Panc1 (cell line): ENCODE measurements around the gene GPR84. TPM values are rescaled to one million over a fixed set of nuclear protein-coding genes. Genes with fewer than 3 reads are reported as not detected.

ENCODE experiments used
- ATAC-seq: fragments of 200-7000 bp; cut with Tn5 transposase; 2 replicates; pipeline ENCODE4 v1.9.1; 2020; ENCODE audit warnings: mild to moderate bottlenecking, moderate library complexity
- BruUV-seq: library from RNA; stranded (reverse); fragments of 400-500 nt; replicated peaks from 2 replicates; lab custom pipeline; 2021; lab: Mats Ljungman, UMichigan
- CTCF ChIA-PET: fragments of 300-600 bp; sonication (Branson Sonifier 250); formaldehyde crosslinking; loops from one replicate; lab custom pipeline; 2022; ENCODE audit warnings: antibody characterized with exemption; lab: Charles Lee
- POLR2A ChIA-PET: fragments of 300-600 bp; sonication (Branson Sonifier 250); formaldehyde crosslinking; loops from one replicate; lab custom pipeline; 2022; ENCODE audit warnings: antibody characterized with exemption; lab: Charles Lee
- DNase-seq: peaks from one replicate; pipeline ENCODE4 v3.0.0-alpha.2; 2010; ENCODE audit warnings: low read depth, low spot score
- H3K27ac ChIP-seq: 2 replicates; pipeline ENCODE4 v1.5.1; 2011; ENCODE audit warnings: mild to moderate bottlenecking, low read length, inconsistent platforms
- H3K27me3 ChIP-seq: fragments of 200-500 bp; sonication (Bioruptor generic); 2 replicates; pipeline ENCODE4 v1.6.0; 2014; ENCODE audit warnings: low read length, inconsistent platforms; ENCODE audit not compliant: control insufficient read depth, insufficient read depth
- H3K36me3 ChIP-seq: fragments of 200-500 bp; sonication (Bioruptor generic); 2 replicates; pipeline ENCODE4 v1.5.1; 2014; ENCODE audit warnings: inconsistent platforms, mild to moderate bottlenecking, low read length, moderate library complexity; ENCODE audit not compliant: control insufficient read depth, insufficient read depth
- H3K4me1 ChIP-seq: 2 replicates; pipeline ENCODE4 v1.5.1; 2011; ENCODE audit warnings: inconsistent platforms, mild to moderate bottlenecking, low read length, moderate library complexity; ENCODE audit not compliant: control insufficient read depth, insufficient read depth
- H3K4me3 ChIP-seq, 2 experiments: 2 replicates each; pipeline ENCODE4 v1.5.1; 2011 to 2012; ENCODE audit warnings: low read depth in 2 of 2, low read length in 2 of 2, mild to moderate bottlenecking in 2 of 2, inconsistent platforms in 1 of 2, moderate library complexity in 1 of 2
- H3K9me3 ChIP-seq: fragments of 200-500 bp; sonication (Bioruptor generic); 2 replicates; pipeline ENCODE4 v1.5.1; 2014; ENCODE audit warnings: low read depth, mild to moderate bottlenecking, inconsistent platforms, low read length, moderate library complexity; ENCODE audit not compliant: control insufficient read depth, insufficient read depth
- POLR2AphosphoS5 ChIP-seq: IDR thresholded peaks from 2 replicates; pipeline ENCODE4 v1.6.1; 2012; ENCODE audit warnings: mild to moderate bottlenecking, low read depth, low read length, moderate library complexity
- SIN3A ChIP-seq: IDR thresholded peaks from 2 replicates; pipeline ENCODE4 v1.6.1; 2012; ENCODE audit warnings: low read depth, mild to moderate bottlenecking, low read length, moderate library complexity, borderline replicate concordance; ENCODE audit not compliant: insufficient read depth
- TCF7L2 ChIP-seq: IDR thresholded peaks from 2 replicates; pipeline ENCODE4 v1.6.1; 2011; ENCODE audit warnings: mild to moderate bottlenecking, low read depth, low read length, inconsistent platforms
- in situ Hi-C: cut with HindIII; loops from 2 replicates; pipeline ENCODE4 v1.10.0; 2016; ENCODE audit warnings: low sequenced_read_pairs, low pct_unique_long_range_greater_than_20kb
- intact Hi-C: fragments of 100-400 bp; cut with micrococcal nuclease; formaldehyde crosslinking; loops from one replicate; pipeline ENCODE4 v1.10.0; 2022; ENCODE audit not compliant: unreplicated experiment
- total RNA-seq: library from RNA; stranded (reverse); gene quantifications from one replicate; pipeline ENCODE4 v1.2.1, GENCODE V29; 2021; ENCODE audit not compliant: unreplicated experiment
- TF ChIP-seq, protein P1 (sequence below): fragments of 450-650 bp; IDR thresholded peaks from 2 replicates; pipeline ENCODE4 v1.5.1; 2017; ENCODE audit warnings: mild to moderate bottlenecking
- TF ChIP-seq, protein P2 (sequence below), 2 experiments: IDR thresholded peaks; 2 replicates each; pipeline ENCODE4 v1.6.1; 2011 to 2012; ENCODE audit warnings: low read depth in 2 of 2, control low read depth in 1 of 2, low read length in 1 of 2, mild to moderate bottlenecking in 1 of 2, moderate library complexity in 1 of 2; ENCODE audit not compliant: insufficient read depth in 1 of 2

Gene GPR84
- total RNA-seq, 1 experiment from 2014 or later: not detected

- intact Hi-C loops (no loop called here), in situ Hi-C loops (no loop called here)
- ChIA-PET POLR2A (interaction anchor here (0.6 kb wide), 1 partner anchor 50 kb away, joined by 3 read pairs; the partner anchor contains the start of gene COPZ1), CTCF (no interaction called here)
- Histone ChIP-seq H3K4me1 (peaks cover 2% of the 10 kb centered on the region; the same call in 1 of the 2 replicates), H3K27me3 (no peaks in the 10 kb centered on the region), H3K9me3 (no peaks in the 10 kb centered on the region), H3K27ac (no peak overlapping the region), H3K4me3 (no peak overlapping the region), H3K36me3 (no peaks in the 10 kb centered on the region)
- no peak for TF ChIP-seq TCF7L2
- TF ChIP-seq, protein P1, sequence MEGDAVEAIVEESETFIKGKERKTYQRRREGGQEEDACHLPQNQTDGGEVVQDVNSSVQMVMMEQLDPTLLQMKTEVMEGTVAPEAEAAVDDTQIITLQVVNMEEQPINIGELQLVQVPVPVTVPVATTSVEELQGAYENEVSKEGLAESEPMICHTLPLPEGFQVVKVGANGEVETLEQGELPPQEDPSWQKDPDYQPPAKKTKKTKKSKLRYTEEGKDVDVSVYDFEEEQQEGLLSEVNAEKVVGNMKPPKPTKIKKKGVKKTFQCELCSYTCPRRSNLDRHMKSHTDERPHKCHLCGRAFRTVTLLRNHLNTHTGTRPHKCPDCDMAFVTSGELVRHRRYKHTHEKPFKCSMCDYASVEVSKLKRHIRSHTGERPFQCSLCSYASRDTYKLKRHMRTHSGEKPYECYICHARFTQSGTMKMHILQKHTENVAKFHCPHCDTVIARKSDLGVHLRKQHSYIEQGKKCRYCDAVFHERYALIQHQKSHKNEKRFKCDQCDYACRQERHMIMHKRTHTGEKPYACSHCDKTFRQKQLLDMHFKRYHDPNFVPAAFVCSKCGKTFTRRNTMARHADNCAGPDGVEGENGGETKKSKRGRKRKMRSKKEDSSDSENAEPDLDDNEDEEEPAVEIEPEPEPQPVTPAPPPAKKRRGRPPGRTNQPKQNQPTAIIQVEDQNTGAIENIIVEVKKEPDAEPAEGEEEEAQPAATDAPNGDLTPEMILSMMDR: no peak
- TF ChIP-seq, protein P2, sequence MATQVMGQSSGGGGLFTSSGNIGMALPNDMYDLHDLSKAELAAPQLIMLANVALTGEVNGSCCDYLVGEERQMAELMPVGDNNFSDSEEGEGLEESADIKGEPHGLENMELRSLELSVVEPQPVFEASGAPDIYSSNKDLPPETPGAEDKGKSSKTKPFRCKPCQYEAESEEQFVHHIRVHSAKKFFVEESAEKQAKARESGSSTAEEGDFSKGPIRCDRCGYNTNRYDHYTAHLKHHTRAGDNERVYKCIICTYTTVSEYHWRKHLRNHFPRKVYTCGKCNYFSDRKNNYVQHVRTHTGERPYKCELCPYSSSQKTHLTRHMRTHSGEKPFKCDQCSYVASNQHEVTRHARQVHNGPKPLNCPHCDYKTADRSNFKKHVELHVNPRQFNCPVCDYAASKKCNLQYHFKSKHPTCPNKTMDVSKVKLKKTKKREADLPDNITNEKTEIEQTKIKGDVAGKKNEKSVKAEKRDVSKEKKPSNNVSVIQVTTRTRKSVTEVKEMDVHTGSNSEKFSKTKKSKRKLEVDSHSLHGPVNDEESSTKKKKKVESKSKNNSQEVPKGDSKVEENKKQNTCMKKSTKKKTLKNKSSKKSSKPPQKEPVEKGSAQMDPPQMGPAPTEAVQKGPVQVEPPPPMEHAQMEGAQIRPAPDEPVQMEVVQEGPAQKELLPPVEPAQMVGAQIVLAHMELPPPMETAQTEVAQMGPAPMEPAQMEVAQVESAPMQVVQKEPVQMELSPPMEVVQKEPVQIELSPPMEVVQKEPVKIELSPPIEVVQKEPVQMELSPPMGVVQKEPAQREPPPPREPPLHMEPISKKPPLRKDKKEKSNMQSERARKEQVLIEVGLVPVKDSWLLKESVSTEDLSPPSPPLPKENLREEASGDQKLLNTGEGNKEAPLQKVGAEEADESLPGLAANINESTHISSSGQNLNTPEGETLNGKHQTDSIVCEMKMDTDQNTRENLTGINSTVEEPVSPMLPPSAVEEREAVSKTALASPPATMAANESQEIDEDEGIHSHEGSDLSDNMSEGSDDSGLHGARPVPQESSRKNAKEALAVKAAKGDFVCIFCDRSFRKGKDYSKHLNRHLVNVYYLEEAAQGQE (IDR thresholded peaks at IDR 0.05; ENCODE audit: insufficient read depth in 1 of 2, low read depth in 2 of 2, low read length in 1 of 2): no peak
- no peak for TF ChIP-seq POLR2AphosphoS5
- TF ChIP-seq SIN3A: no peak
- no TSS peak for BruUV-seq
- ATAC-seq (no peak), DNase-seq (no peak)
These were observed 10.4 kb upstream of the GPR84 start for GRCh38 chr12:54374562-54375258.

- in situ Hi-C loops (no loop called here), intact Hi-C loops (no loop called here)
- CTCF ChIA-PET: no interaction called here
- Histone ChIP-seq H3K36me3 (no peaks in the 10 kb centered on the region), H3K9me3 (no peaks in the 10 kb centered on the region), H3K27ac (no peak overlapping the region), H3K27me3 (no peaks in the 10 kb centered on the region), H3K4me3 (no peak overlapping the region), H3K4me1 (no peaks in the 10 kb centered on the region; the same call in 1 of the 2 replicates)
- POLR2A ChIA-PET: interaction anchor here (0.6 kb wide), 1 partner anchor 25 kb away, joined by 3 read pairs; no protein-coding TSS in a partner anchor
- TF ChIP-seq POLR2AphosphoS5: no peak
- TF ChIP-seq, protein P1: no peak
- TF ChIP-seq, protein P2 (IDR thresholded peaks at IDR 0.05; ENCODE audit: insufficient read depth in 1 of 2, low read depth in 2 of 2, low read length in 1 of 2): no peak
- no peak for TF ChIP-seq SIN3A
- TF ChIP-seq TCF7L2: no peak
- BruUV-seq: no TSS peak
- no peak for DNase-seq
- ATAC-seq: no peak
These were observed 9.6 kb upstream of the GPR84 start for GRCh38 chr12:54373649-54374561.
